Omental fat pad (tissue), 4 donors: ENCODE results near the gene SLFNL1. TPM values are rescaled to one million over a fixed set of nuclear protein-coding genes. Genes with fewer than 3 reads are reported as not detected.
A peak's percentile ranks its signal among the peaks of the same experiment; 100 is the strongest.

ENCODE experiments used
- ATAC-seq: fragments of 150-250 bp; one replicate; pipeline ENCODE4 v1.9.1; 2016; ENCODE audit warnings: mild to moderate bottlenecking, moderate library complexity; ENCODE audit not compliant: low FRiP score
- DNase-seq: peaks from one replicate; pipeline ENCODE4 v3.0.0-alpha.2; 2019; ENCODE audit warnings: low spot score
- total RNA-seq, 4 donors: library from RNA; depleted of rRNA; stranded (reverse); fragments of >200 nt; gene quantifications; one replicate each; pipeline ENCODE4 v1.1.0, GENCODE V29; 2016
- TF ChIP-seq, protein P1 (sequence below), 3 donors: fragments of 450-650 bp; IDR thresholded peaks; one replicate each; pipeline ENCODE4 v1.5.1; 2016 to 2017; ENCODE audit warnings: antibody characterized with exemption in 3 of 3, mild to moderate bottlenecking in 3 of 3, moderate library complexity in 2 of 3

Gene SLFNL1
- total RNA-seq, 4 donors from 2014 or later = 0.19 to 1.6 (median 0.55) TPM

- no peak for DNase-seq
- TF ChIP-seq, protein P1, sequence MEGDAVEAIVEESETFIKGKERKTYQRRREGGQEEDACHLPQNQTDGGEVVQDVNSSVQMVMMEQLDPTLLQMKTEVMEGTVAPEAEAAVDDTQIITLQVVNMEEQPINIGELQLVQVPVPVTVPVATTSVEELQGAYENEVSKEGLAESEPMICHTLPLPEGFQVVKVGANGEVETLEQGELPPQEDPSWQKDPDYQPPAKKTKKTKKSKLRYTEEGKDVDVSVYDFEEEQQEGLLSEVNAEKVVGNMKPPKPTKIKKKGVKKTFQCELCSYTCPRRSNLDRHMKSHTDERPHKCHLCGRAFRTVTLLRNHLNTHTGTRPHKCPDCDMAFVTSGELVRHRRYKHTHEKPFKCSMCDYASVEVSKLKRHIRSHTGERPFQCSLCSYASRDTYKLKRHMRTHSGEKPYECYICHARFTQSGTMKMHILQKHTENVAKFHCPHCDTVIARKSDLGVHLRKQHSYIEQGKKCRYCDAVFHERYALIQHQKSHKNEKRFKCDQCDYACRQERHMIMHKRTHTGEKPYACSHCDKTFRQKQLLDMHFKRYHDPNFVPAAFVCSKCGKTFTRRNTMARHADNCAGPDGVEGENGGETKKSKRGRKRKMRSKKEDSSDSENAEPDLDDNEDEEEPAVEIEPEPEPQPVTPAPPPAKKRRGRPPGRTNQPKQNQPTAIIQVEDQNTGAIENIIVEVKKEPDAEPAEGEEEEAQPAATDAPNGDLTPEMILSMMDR (IDR thresholded peaks at IDR 0.05) = no peak
- no peak for ATAC-seq
Observed at GRCh38 chr1:40989066-40989465, 32.5 kb downstream of the SLFNL1 start.

DNA sequence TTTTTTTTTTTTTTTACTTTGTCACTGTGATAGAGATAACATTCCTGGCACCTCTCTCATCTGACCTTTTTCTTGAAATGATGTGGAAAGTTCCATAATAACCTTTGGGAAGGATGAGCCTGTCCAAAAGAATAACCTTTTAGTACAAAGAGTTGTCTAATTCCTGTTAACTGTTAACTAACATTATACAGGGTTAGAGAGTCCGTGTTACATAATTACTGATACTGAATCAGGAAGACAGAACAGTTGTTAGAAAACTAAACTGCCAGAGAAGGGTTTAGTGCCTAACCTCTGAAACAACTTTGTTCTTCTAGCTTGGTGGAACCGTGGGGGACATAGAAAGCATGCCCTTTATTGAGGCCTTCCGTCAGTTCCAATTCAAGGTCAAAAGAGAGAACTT is 33.2 kb downstream of the SLFNL1 start:
- ATAC-seq (peak; percentile 36), DNase-seq (no peak)
- TF ChIP-seq, protein P1 (IDR thresholded peaks at IDR 0.05) = no peak

DNA sequence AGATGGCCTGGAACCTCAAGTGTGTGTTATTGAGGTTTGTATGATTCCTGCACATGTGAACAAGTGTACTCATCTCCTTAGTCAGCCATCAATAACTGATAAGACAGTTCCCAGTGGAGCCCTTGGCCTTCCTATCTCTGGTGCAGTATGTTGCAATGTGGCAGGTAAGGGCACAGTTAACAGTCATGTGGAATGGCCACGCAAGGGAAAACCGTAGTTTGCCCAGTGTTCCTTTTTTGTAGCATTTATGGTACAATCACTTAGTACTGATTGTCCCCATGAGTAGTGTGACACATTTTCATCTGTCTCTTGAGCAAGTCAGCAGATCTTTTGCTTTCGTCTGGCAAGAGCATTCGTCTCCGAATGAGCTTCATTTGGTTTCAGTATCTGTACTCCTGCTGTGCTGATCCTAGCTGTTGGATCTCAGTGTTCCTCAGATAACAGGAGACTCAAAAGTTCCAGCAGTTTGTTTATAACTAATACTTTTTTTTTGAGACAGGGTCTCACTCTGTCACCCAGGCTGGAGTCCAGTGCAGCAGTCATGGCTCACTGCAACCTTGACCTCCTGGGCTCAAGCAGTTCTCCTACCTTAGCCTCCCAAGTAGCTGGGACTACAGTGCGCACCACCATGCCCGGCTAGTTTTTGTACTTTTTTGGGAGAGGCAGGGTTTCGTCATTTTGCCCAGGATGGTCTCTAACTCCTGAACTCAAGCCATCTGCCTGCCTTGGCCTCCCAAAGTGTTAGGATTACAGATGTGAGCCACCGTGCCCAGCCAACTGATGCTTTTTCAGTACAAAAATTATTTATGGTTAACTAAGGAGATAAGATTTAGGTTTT is 33.9 kb downstream of the SLFNL1 start:
- ATAC-seq = no peak
- DNase-seq = no peak
- TF ChIP-seq, protein P1 (IDR thresholded peaks at IDR 0.05) = no peak

DNA sequence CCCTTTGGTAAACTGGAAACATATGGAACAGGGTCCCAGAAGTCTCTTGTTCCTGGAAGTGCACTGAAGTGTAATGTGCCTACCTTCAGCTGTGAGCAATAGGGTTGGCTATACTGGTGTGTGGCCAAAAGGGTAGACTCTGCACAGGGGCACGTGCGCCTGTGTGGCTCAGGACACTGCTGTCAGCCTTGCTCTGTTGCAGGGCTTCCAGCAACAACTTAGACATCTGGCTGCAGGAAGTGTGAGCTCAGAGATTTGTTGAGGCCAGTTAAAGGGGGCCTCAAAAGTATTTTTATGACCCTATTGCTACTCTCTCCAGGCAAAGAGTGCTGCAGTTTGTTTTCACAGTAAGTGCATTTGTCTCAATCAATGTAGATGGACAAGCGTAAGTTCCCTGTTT is 34.6 kb downstream of the SLFNL1 start:
- TF ChIP-seq, protein P1 (IDR thresholded peaks at IDR 0.05) = no peak
- no peak for ATAC-seq
- no peak for DNase-seq

GRCh38 chr1:40986328-40986783 is 35.2 kb downstream of the SLFNL1 start:
- ATAC-seq = no peak
- DNase-seq = no peak
- TF ChIP-seq, protein P1 (IDR thresholded peaks at IDR 0.05) = no peak

DNA sequence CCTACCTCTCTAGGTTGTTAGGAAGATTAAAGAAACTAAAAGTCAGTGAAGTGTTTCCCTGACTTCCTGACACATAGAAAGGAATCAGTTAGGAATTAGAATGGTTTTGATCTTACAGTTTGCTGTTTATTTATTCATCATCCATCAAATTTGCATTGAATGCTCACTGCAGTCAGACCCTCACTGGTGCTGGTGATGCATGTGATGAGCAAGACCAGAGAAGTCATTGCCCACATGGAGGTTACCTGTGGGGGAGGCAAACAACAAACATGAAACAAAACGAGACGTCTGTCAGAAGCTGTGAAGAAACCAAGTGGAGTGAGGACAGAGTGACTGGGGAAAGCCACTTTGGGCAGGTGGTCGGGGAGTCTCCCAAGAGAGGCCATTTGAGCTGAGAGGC is 35.6 kb downstream of the SLFNL1 start:
- ATAC-seq (no peak), DNase-seq (no peak)
- TF ChIP-seq, protein P1 (IDR thresholded peaks at IDR 0.05) = no peak

- DNase-seq (no peak), ATAC-seq (no peak)
- TF ChIP-seq, protein P1 (IDR thresholded peaks at IDR 0.05) = no peak
Observed at GRCh38 chr1:40985161-40985560, 36.4 kb downstream of the SLFNL1 start.
